ENCODE results near the gene ACY1.

ACY1 gene

DNA sequence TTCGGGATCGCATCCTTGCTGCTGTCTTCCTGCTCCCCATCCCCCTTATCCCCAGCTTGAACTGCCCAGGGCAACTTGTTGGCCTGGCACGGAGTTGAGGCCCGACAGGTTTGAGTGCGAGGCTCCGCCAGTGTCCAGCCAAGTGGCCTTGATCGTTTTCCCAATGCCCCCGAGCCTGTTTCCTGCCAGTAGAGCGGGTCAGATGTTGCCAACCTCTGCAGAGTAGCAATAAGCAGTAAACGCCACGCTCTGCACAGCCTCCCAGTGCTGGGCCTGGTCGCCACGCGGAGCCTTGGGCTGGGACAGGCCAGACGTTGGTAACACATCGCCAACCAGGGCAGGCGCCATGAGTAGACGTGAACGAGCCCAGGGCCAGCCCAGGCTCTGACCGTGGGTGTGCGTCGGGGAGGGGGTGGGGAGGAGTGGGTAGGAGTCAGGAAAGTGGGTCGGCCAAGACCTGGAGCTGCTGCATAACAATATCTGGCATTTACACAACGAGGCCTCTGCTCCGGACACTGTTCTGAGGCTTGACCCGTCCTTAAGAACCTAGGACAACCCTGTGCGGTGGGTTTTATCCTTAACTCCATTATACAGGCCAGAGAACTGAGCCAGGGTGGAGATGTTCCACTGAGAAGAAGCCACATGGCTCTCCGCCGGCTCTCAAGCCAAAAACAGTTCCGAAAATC, 8.9 kb upstream of the ACY1 start:
- H3K79me2 ChIP-seq (ENCODE audit: insufficient read depth, low read length) = peaks cover 11% of the 10 kb centered on the region
- 0 out of 2 replicates have a peak, but pooled peaks cover 1% of the 10 kb centered on the region for H4K20me1 ChIP-seq (ENCODE audit: insufficient read depth, low read length)
- peak; percentile 43 for DNase-seq
- peak; percentile 41 for ATAC-seq (ENCODE audit: insufficient read depth, low read depth)
- H3K9ac ChIP-seq (ENCODE audit: low read depth, low read length) = peak overlapping the region; percentile 88
- peak overlapping the region; percentile 13 to 89; a peak in 3 of 4 replicates for H3K4me3 ChIP-seq (ENCODE audit: low read depth in 1 of 2, low read length in 2 of 2)
- peaks cover 9% of the 10 kb centered on the region for H3K36me3 ChIP-seq (ENCODE audit: insufficient read depth, low read length)
- H2AFZ ChIP-seq (ENCODE audit: low read depth, low read length) = peak overlapping the region; percentile 96
- no peak for TF ChIP-seq EZH2 (IDR thresholded peaks at IDR 0.05; ENCODE audit: borderline replicate concordance, low read depth, low read length, severe bottlenecking)
- TF ChIP-seq, protein P1, sequence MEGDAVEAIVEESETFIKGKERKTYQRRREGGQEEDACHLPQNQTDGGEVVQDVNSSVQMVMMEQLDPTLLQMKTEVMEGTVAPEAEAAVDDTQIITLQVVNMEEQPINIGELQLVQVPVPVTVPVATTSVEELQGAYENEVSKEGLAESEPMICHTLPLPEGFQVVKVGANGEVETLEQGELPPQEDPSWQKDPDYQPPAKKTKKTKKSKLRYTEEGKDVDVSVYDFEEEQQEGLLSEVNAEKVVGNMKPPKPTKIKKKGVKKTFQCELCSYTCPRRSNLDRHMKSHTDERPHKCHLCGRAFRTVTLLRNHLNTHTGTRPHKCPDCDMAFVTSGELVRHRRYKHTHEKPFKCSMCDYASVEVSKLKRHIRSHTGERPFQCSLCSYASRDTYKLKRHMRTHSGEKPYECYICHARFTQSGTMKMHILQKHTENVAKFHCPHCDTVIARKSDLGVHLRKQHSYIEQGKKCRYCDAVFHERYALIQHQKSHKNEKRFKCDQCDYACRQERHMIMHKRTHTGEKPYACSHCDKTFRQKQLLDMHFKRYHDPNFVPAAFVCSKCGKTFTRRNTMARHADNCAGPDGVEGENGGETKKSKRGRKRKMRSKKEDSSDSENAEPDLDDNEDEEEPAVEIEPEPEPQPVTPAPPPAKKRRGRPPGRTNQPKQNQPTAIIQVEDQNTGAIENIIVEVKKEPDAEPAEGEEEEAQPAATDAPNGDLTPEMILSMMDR (IDR thresholded peaks at IDR 0.05; ENCODE audit: borderline replicate concordance, extremely low read depth, low read length, poor library complexity, severe bottlenecking) = no peak
- H3K4me2 ChIP-seq (ENCODE audit: insufficient read depth, low read length) = peak overlapping the region; percentile 91
- no peaks in the 10 kb centered on the region for H3K9me3 ChIP-seq (ENCODE audit: insufficient read depth, low read length, severe bottlenecking)
- H3K27me3 ChIP-seq (ENCODE audit: insufficient read depth, low read length, poor library complexity) = no peaks in the 10 kb centered on the region
- H3K27ac ChIP-seq (ENCODE audit: low read length) = peak overlapping the region; percentile 87
- H3K4me1 ChIP-seq (ENCODE audit: insufficient read depth, low read length) = peaks cover 33% of the 10 kb centered on the region

DNA sequence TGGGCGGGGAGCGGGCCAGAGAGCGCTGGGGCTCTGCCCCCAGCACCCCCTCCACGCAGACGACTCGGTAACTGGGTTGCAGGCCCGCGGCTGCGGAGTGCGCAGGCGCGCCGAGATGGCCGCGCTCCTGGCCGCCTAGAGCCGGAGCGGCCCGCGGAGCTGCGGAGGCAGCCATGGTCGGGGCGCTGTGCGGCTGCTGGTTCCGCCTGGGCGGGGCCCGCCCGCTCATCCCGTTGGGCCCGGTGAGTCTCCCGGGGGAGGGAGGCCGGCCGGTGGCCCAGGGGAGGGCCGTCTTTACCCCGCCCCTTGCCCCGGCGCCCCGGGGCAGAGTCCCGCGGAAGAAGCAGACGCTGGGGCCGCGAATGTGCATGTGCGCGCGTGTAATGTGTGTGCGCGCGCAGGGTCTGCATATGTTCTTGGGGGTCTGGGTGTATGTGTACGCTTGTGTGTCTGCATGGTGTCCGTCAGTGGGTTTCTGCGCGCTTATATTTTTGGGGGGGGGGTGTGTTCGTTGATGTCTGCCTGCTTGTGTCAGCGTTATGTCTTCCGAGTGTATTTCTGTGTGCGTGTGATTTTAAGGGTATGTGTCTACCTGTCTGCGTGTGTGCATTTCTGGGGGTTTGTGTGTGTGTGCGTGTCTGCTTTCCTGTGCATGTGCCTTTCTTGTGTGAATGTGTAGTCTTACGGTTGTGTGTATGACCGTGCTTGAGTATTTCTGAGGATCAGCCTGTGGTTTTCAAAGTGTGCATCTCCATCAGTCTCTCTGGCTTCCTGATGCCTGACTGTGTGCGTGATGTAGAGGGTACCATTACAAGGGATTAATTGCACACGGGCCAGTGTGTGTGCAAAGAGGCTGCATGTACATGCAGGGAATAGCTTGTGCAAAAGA, 8.1 kb upstream of the ACY1 start, which contains the start of gene ABHD14A:
Gene ABHD14A (plus strand): TSS at position 102 of the 889 bp plus-strand sequence. CDS start 72 bp downstream, at position 174.
- Histone ChIP-seq H3K27ac (ENCODE audit: low read length) (peak within 1 kb of the TSS; percentile 87), H3K27me3 (ENCODE audit: insufficient read depth, low read length, poor library complexity) (no peaks in the 10 kb centered on the region), H3K9ac (ENCODE audit: low read depth, low read length) (peak within 1 kb of the TSS; percentile 88), H3K79me2 (ENCODE audit: insufficient read depth, low read length) (peaks cover 11% of the 10 kb centered on the region), H3K4me2 (ENCODE audit: insufficient read depth, low read length) (peak within 1 kb of the TSS; percentile 91), H3K4me3 (ENCODE audit: low read depth in 1 of 2, low read length in 2 of 2) (peak within 1 kb of the TSS; percentile 60 to 89; a peak in 3 of 4 replicates), H3K4me1 (ENCODE audit: insufficient read depth, low read length) (peaks cover 33% of the 10 kb centered on the region), H3K9me3 (ENCODE audit: insufficient read depth, low read length, severe bottlenecking) (no peaks in the 10 kb centered on the region), H3K36me3 (ENCODE audit: insufficient read depth, low read length) (peaks cover 8% of the 10 kb centered on the region), H2AFZ (ENCODE audit: low read depth, low read length) (peak within 1 kb of the TSS; percentile 96), H4K20me1 (ENCODE audit: insufficient read depth, low read length) (no peaks in the 10 kb centered on the region)
- TF ChIP-seq, protein P1 (IDR thresholded peaks at IDR 0.05; ENCODE audit: borderline replicate concordance, extremely low read depth, low read length, poor library complexity, severe bottlenecking) = no peak
- no peak for TF ChIP-seq EZH2 (IDR thresholded peaks at IDR 0.05; ENCODE audit: borderline replicate concordance, low read depth, low read length, severe bottlenecking)
- ATAC-seq (ENCODE audit: insufficient read depth, low read depth) = peak; percentile 77
- DNase-seq = peak; percentile 77

DNA sequence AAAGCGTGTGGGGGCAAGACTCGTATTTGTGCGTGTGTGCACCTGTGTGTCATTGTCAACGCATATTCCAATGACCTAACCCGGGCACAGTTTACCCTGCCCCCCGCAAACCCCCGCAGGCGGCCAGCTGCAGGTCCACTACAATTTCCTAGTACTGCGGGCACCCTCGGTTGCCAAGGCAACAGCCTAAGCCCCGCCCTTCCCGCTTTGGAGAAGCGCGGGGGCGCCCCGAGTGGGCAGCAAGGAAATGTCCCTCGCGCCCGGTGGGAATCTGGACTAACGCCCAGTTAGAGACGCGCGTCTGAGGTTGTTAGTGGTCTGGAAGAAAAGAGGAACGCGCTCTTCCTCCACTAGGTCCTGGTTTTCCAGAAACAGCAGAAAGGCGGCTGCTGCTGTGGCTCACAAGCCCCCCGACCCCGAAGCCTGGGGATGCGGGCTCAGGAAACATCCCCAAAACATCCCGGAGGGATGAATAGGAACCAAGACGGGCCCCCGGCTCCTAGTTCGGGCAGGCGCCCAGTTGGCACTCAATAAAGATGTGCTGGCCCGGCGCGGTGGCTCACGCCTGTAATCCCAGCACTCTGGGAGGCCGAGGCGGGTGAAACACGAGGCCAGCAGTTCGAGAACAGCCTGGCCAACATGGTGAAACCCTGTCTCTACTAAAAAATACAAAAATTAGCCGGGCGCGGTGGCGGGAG, 7.3 kb upstream of the ACY1 start:
- ATAC-seq (ENCODE audit: insufficient read depth, low read depth) (no peak), DNase-seq (no peak)
- Histone ChIP-seq H3K36me3 (ENCODE audit: insufficient read depth, low read length) (peaks cover 15% of the 10 kb centered on the region), H4K20me1 (ENCODE audit: insufficient read depth, low read length) (0 out of 2 replicates have a peak, but pooled peaks cover 2% of the 10 kb centered on the region), H3K27me3 (ENCODE audit: insufficient read depth, low read length, poor library complexity) (no peaks in the 10 kb centered on the region), H3K4me2 (ENCODE audit: insufficient read depth, low read length) (peak overlapping the region; percentile 91), H3K9ac (ENCODE audit: low read depth, low read length) (peak overlapping the region; percentile 88), H3K79me2 (ENCODE audit: insufficient read depth, low read length) (peaks cover 17% of the 10 kb centered on the region), H3K9me3 (ENCODE audit: insufficient read depth, low read length, severe bottlenecking) (no peaks in the 10 kb centered on the region), H3K4me1 (ENCODE audit: insufficient read depth, low read length) (peaks cover 34% of the 10 kb centered on the region), H2AFZ (ENCODE audit: low read depth, low read length) (peak overlapping the region; percentile 96; the same call in 1 of the 2 replicates), H3K27ac (ENCODE audit: low read length) (peak overlapping the region; percentile 87; the same call in 1 of the 2 replicates), H3K4me3 (ENCODE audit: low read depth in 1 of 2, low read length in 2 of 2) (peak overlapping the region in 1 of 2 experiments; percentile 89; a peak in 3 of 4 replicates)
- no peak for TF ChIP-seq EZH2 (IDR thresholded peaks at IDR 0.05; ENCODE audit: borderline replicate concordance, low read depth, low read length, severe bottlenecking)
- TF ChIP-seq, protein P1 (IDR thresholded peaks at IDR 0.05; ENCODE audit: borderline replicate concordance, extremely low read depth, low read length, poor library complexity, severe bottlenecking) = no peak

Measured in DND-41 (cell line).